Effector CD4-positive, alpha-beta T cell (primary cell): ENCODE measurements around the gene PCDHGB2.
"Not testable (repeated sequence)": the region's sequence is repeated elsewhere in the genome, so short reads cannot be mapped to it uniquely, and the experiment has no call there.

Source experiments
- DNase-seq: peaks from one replicate; pipeline ENCODE4 v3.0.0-alpha.2; 2020

PCDHGB2 gene

DNA sequence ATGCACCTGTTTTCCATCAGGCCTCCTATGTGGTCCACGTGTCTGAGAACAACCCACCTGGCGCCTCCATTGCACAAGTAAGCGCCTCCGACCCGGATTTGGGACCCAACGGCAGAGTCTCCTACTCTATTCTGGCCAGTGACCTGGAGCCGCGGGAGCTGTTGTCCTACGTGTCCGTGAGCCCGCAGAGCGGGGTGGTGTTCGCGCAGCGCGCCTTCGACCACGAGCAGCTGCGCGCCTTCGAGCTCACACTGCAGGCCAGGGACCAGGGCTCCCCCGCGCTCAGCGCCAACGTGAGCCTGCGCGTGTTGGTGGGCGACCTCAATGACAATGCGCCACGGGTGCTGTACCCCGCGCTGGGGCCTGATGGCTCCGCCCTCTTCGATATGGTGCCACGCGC is 8.2 kb upstream of the PCDHGB2 start:
- no peak for DNase-seq

DNA sequence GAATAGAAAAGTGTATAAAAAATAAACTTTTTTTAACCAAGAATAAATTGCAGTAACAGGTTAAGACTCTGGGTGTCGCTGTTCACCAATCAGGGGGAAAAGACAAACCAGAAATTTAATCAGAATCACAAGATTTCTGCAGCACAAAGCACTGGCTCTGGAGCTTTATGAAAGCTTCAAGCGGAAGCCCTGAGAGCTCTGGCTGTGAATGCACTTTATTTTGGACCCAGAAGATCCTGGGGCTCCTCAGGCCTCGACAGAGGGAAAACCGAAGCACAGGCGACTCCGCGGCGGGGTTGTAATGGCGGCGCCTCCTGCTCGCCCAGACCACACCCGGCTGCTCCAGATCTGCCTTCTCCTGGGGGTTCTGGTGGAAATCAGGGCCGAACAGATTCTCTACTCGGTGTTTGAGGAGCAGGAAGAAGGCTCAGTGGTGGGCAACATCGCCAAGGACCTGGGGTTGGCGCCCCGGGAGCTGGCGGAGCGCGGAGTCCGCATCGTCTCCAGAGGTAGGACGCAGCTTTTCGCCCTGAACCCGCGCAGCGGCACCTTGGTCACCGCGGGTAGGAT is 4.8 kb upstream of the PCDHGB2 start, which contains the start of gene PCDHGA4:
TSS of gene PCDHGA4 (plus strand) at position 122 of the 570 bp plus-strand sequence. CDS start at position 209, 87 bp downstream.
- DNase-seq: no peak

DNA sequence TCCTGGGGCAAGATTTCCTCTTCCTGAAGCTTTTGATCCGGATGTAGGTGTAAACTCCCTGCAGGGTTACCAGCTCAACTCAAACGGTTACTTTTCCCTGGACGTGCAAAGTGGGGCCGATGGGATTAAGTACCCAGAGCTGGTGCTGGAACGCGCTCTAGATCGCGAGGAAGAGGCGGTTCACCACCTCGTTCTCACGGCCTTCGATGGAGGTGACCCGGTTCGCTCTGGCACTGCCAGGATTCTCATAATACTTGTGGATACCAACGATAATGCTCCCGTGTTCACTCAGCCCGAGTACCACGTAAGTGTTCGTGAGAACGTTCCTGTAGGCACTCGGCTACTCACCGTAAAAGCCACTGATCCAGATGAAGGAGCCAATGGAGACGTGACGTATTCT is 4.2 kb upstream of the PCDHGB2 start:
- DNase-seq: no peak

DNA sequence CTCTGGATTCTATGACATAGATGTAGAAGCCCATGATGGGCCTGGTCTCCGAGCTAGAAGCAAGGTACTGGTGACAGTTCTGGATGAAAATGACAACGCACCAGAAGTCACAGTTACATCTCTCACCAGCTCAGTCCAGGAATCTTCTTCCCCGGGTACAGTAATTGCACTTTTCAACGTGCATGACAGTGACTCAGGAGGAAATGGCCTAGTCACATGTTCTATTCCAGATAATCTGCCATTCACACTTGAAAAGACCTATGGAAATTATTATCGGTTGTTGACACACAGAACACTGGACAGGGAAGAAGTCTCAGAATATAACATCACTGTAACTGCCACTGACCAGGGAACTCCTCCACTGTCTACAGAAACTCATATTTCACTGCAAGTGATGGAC is 3.7 kb upstream of the PCDHGB2 start:
- DNase-seq: no peak

DNA sequence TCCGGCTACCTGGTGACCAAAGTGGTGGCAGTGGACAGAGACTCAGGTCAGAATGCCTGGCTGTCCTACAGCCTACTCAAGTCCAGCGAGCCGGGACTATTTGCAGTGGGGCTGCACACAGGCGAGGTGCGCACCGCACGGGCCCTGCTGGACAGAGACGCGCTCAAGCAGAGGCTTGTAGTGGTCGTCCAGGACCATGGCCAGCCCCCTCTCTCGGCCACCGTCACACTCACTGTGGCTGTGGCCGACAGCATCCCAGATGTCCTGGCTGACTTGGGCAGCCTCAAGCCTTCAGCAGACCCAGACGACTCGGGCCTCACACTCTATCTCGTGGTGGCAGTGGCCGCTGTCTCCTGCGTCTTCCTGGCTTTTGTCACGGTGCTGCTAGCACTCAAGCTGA is 2.8 kb upstream of the PCDHGB2 start:
- DNase-seq: no peak

DNA sequence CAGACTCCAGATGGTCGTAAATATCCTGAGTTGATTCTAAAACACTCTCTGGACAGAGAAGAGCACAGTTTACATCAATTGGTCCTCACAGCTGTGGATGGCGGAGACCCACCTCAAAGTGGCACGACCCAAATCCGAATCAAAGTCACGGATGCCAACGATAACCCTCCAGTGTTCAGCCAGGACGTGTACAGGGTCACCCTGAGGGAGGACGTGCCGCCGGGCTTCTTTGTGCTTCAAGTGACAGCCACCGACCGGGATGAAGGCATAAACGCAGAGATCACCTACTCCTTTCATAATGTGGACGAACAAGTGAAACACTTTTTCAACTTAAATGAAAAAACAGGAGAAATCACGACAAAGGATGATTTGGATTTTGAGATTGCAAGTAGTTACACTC is 891 bp downstream of the PCDHGB2 start:
- DNase-seq: no peak

DNA sequence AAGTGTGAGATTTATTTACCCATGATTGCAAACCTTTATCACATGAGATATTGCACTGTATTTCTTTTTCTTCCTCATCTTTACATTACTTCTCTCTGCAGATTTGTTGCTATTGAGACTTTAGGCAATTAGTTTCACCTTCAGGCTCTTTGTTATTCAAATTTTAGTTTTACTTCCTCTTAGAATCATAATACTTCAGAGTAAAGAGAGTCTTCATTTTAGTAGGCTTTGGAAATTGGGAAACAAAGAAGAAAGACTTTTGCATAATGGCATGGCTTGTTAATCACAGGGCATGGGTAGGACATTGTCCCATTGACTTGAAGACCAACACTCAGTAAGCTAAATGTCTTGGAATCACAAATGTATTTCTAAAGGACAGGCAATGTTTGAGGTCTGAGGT is 2.9 kb downstream of the PCDHGB2 start:
- no peak for DNase-seq

DNA sequence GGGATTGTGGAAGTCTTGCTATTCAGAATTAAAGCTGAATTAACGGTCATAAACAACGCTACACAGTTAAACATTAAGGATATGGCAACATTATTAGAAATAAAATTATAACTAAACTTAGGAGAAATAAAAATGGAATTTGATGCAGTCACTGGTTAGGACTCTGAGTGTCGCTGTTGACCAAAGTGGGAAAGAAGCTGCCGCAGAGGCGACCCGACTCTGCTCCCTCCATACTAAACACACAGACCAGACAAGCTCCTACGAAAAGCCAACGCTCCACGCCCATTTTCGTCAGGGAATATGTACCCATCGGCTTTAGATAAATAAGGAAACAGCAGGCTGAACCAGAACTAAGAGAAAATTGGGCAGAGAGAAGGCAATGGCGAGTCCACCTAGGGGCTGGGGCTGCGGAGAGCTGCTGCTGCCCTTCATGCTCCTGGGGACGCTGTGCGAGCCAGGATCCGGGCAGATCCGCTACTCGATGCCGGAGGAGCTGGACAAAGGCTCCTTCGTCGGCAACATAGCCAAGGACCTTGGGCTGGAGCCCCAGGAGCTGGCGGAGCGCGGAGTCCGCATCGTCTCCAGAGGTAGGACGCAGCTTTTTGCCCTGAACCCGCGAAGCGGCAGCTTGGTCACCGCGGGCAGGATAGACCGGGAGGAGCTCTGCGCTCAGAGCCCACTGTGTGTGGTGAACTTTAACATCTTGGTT is 4.3 kb downstream of the PCDHGB2 start, which contains the start of gene PCDHGA5:
TSS of gene PCDHGA5 (plus strand) at position 211 of the 709 bp plus-strand sequence. CDS start at position 380, 169 bp downstream.
- DNase-seq: no peak

DNA sequence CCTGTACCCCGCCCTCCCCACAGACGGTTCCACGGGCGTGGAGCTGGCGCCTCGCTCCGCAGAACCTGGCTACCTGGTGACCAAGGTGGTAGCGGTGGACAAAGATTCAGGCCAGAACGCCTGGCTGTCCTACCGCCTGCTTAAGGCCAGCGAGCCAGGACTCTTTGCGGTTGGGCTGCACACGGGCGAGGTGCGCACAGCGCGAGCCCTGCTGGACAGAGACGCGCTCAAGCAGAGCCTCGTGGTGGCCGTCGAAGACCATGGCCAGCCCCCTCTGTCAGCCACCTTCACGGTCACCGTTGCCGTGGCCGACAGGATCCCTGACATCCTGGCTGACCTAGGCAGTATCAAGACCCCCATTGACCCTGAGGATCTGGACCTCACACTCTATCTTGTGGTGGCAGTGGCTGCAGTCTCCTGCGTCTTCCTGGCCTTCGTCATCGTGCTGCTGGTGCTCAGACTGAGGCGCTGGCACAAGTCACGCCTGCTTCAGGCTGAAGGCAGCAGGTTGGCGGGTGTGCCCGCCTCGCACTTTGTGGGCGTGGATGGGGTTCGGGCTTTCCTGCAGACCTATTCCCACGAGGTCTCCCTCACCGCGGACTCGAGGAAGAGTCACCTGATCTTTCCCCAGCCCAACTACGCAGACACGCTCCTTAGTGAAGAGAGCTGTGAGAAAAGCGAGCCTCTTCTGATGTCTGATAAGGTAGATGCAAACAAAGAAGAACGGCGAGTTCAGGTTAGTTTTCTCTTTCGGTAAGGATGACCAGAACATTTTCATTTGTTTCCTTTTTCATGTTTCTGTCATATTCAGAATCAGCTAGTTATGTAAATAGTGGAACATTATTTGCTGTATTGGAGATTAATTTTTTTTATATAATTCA is 6.5 kb downstream of the PCDHGB2 start:
- DNase-seq: no peak

DNA sequence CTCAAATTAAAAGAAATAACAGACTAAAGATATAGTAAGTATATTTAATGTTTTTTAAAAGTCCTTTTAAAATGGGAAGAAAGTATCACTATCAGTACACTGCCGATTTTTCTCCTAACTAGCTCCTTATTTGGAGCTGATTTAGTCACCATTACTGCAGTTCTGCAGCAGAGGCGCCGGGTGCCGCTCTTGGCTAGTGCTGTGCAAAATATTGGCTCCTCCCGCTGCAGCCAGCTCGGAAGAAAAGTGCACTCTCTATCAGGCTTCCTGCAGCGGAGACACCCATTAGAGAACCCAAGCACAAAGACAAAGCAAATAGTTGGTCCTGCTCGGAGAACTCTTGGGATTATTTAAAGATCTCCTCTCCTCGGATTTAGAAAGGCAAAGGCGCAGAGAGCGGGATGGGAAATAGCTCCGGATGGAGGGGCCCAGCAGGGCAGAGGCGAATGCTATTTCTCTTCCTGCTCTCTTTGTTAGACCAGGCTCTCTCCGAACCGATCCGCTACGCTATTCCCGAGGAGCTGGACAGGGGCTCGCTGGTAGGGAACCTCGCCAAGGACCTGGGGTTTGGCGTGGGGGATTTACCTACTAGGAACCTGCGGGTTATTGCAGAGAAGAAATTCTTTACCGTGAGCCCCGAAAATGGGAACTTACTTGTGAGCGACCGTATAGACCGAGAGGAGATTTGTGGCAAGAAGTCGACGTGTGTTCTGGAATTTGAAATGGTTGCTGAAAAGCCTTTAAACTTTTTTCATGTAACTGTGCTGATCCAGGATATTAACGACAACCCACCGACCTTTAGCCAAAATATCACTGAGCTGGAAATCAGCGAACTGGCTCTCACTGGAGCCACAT is 10.4 kb downstream of the PCDHGB2 start, which contains the start of gene PCDHGB3:
TSS of gene PCDHGB3 (plus strand) at position 249 of the 855 bp plus-strand sequence. CDS start at position 402, 153 bp downstream.
- DNase-seq: no peak

DNA sequence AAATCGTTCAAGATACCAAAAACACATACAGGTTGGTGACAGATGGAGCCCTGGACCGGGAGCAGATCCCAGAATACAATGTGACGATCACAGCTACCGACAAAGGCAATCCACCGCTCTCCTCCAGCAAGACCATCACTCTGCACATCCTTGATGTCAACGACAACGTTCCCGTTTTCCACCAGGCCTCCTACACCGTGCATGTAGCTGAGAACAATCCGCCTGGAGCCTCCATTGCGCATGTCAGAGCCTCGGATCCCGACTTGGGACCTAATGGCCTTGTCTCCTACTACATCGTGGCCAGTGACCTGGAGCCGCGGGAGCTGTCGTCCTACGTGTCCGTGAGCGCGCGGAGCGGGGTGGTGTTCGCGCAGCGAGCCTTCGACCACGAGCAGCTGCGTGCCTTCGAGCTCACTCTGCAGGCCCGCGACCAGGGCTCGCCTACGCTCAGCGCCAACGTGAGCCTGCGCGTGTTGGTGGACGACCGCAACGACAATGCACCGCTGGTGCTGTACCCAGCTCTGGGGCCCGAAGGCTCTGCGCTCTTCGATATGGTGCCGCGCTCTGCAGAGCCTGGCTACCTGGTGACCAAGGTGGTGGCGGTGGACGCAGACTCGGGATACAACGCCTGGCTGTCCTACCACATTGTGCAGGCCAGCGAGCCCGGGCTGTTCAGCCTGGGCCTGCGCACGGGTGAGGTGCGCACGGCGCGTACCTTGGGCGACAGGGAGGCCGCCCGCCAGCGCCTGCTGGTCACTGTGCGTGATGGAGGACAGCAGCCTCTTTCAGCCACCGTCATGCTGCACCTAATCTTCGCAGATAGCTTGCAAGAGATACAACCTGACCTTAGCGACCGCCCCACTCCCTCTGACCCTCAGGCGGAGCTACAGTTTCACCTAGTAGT is 12.0 kb downstream of the PCDHGB2 start:
- DNase-seq: no peak

DNA sequence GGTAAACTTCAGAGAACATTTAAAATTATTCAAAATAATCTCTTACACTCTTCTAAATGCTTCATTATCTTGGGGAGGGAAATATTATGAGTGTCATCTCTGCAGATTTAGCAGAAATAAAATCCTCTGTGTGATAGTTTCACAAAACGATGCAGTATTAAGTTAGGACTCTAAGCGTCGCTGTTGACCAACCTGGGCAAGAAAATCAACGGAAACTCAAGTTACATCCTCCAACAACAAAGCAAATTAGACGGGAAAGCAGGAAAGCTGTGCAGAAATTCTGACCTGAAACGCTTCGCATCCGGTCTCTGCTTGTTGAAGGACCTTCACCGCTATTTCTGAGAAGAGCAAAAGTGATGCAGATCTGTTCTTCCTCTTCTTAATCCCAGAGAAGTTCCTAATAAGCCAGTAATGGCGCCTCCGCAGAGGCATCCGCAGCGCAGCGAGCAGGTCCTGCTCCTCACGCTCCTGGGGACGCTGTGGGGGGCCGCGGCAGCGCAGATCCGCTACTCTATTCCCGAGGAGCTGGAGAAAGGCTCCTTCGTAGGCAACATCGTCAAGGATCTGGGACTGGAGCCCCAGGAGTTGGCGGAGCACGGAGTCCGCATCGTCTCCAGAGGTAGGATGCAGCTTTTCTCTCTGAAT is 14.0 kb downstream of the PCDHGB2 start, which contains the start of gene PCDHGA6:
TSS of gene PCDHGA6 (plus strand) at position 219 of the 645 bp plus-strand sequence. CDS start at position 412, 193 bp downstream.
- no peak for DNase-seq

DNA sequence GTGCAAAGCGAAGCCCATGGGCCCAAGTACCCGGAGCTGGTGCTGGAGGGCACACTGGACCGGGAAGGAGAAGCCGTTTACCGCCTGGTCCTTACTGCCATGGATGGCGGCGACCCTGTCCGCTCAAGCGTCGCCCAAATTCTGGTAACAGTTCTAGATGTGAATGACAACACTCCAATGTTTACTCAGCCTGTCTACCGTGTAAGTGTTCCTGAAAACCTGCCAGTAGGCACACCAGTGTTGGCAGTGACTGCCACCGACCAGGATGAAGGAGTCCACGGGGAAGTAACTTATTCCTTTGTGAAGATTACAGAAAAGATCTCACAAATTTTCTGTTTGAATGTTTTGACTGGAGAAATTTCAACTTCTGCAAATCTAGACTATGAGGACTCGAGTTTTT is 14.8 kb downstream of the PCDHGB2 start:
- DNase-seq: no peak

DNA sequence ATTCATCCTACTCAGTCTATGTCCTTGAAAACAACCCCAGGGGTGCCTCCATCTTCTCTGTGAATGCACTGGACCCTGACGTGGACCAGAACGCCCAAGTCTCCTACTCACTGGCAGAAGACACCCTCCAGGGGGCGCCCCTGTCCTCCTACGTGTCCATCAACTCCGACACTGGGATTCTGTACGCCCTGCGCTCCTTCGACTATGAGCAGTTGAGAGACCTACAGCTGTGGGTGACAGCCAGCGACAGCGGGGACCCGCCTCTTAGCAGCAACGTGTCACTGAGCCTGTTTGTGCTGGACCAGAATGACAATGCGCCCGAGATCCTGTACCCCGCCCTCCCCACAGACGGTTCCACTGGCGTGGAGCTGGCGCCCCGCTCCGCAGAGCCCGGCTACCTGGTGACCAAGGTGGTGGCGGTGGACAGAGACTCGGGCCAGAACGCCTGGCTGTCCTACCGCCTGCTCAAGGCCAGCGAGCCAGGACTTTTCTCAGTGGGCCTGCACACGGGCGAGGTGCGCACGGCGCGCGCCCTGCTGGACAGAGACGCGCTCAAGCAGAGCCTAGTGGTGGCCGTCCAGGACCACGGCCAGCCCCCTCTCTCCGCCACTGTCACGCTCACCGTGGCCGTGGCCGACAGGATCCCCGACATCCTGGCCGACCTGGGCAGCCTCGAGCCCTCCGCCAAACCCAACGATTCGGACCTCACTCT is 15.8 kb downstream of the PCDHGB2 start:
- not testable (repeated sequence) for DNase-seq

DNA sequence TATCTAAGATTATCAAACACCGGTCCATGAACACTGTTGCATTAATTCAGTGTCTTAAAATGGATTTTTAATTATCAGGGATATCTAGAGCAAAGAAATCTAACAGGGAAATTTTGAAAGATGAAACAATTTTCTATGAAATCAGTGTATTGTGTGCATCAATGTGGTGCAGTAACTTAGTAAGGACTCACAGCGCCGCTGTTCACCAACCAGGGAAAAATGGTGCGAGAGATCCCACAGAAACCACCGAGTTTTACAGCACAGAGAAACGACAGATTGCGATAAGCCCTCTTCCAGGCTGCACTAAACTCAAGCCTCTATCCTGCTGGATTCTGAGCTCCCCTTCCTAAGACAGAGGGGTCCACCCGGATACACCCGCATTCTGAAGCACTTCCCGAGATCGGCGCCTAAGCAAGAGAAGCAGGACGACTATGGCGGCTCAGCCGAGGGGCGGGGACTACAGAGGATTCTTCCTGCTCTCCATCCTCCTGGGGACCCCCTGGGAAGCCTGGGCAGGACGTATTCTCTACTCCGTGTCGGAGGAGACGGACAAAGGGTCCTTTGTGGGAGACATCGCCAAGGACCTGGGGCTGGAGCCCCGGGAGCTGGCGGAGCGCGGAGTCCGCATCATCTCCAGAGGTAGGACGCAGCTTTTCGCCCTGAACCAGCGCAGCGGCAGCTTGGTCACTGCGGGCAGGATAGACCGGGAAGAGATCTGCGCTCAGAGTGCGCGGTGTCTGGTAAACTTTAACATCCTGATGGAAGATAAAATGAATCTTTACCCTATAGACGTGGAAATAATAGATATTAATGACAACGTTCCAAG is 22.9 kb downstream of the PCDHGB2 start, which contains the start of gene PCDHGA7:
TSS of gene PCDHGA7 (plus strand) at position 274 of the 826 bp plus-strand sequence. CDS start at position 432, 158 bp downstream.
- DNase-seq: no peak

DNA sequence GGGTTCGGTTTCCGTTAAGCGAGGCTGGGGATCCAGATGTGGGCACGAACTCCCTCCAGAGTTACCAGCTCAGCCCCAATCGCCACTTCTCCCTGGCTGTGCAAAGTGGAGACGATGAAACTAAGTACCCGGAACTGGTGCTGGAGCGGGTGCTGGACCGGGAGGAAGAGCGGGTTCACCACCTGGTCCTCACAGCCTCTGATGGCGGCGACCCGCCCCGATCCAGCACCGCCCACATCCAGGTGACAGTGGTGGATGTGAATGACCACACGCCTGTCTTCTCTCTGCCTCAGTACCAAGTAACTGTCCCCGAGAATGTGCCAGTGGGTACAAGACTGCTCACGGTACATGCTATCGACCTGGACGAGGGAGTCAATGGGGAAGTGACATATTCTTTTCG is 23.6 kb downstream of the PCDHGB2 start:
- no peak for DNase-seq

DNA sequence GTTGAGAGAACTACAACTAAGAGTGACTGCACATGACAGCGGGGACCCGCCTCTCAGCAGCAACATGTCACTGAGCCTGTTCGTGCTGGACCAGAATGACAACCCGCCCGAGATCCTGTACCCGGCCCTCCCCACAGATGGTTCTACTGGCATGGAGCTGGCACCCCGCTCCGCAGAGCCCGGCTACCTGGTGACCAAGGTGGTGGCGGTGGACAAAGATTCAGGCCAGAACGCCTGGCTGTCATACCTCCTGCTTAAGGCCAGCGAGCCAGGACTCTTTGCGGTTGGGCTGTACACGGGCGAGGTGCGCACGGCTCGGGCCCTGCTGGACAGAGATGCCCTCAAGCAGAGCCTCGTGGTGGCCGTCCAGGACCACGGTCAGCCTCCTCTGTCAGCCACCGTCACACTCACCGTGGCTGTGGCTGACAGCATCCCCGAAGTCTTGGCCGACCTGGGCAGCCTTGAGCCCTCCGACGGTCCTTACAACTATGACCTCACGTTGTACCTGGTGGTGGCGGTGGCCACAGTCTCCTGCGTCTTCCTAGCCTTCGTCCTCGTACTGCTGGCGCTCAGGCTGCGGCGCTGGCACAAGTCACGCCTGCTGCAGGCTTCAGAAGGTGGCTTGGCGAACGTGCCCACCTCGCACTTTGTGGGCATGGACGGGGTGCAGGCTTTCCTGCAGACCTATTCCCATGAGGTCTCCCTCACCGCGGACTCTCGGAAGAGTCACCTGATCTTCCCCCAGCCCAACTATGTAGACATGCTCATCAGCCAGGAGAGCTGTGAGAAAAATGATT is 24.9 kb downstream of the PCDHGB2 start:
- no peak for DNase-seq
